Colon (tissue), 2 donors: Measurements from ENCODE around the gene PLXNC1.

Experiments
- FAIRE-seq: peaks from 2 replicates; lab custom pipeline; 2012; peaks lifted over from hg19 to GRCh38; lab: Jason Lieb, UNC
- donor health status: control.
- donor health status: control.

The PLXNC1 gene

DNA sequence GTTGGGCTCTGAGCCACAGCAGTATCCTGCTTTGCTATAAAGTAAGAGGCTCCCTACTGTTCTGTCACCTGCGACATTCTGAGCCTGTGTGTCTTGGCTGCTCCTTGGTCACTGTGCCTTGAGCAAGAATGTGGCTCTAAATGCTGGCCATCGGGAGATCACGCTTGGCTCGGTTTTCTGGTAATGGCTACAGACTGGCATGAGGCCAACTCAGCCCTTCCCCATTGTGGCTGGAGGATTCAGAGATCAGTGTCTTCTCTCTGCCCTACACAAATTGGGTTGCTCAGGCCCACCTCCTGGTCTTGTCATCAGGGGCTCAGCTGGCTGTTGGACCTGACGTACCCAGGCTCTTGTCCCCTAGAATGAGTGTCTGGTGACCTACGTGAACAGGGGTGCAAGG, 94.5 kb downstream of the PLXNC1 start:
- no peak for FAIRE-seq

DNA sequence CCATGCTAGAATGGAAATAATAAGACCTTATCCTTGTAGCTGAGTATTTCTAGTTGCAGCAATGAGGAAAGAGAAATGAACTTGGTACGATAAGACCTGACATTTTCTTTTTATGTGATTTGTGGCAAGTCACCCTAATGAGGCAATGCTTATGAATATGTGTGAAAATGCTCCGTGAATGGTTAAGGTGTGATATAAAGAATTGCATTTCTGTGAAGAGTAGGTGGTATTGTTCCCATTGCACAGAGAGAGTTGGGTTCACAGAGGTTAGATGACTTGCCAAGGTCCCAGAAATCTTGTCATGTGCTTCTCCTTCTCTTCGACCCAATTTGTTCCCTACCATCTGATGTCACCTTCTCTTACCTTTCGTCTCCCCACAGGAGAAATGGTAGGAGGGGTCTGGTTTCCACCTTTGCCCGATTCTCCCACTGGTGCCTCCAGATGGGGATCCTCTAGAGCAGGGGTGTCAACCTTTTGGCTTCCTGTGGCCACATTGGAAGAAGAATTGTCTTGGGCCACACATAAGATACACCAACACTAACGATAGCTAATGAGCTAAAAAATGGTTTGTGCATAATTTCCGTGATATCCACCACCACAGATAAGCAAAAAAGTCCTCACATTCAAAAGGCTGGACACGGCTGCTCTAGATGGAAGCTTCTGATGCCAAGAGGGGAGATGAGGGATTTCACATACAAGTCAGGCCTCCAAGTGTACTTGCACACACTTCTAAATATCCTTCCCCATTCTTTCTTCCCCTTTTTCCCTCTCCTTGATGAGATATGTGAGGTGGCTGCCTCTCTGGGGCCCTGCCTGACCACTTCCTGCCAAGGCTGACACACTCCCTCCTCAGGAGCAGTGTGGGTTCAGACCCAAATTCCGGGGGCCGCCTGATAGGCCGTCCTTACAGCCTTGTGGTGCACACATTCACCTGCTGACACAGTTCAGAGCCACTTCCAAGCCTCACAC, 96.1 kb downstream of the PLXNC1 start:
- FAIRE-seq, result no peak

DNA sequence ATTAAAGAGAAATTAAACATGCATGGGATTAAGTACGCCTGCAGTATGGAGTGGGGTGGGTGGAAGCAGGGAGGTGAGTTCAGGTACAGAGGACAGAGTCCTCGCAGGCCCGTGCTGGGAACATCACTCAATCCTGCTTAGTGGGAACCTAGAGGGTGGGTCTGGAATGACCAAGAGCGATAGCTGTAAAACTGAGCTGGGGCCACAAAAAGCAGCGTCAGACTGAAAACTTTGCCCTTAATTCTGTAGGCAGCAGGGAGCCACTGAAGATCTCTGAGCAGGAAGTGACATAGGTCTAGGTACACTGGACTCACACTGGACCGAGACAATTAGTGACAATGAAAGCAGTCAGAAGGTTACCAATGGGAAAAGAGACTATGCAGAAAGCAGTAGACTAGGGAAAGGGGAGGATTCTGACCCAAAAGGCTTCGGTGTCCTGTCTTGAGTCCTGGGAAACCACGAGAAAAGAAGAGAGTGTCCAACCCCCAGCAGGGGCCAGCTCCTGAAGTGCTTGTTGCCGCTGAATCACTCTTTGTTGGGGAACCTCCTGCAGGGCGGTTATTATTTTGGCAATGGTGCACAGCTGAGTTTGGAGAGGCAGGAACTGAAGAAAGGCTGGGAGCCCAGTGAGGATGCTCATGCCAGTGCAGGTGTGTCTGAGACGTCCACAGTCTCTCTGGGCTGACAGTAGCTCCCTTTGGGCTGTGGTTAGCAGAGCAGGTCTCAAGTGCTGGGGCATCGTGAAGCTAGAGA, 97.4 kb downstream of the PLXNC1 start:
- FAIRE-seq, result no peak

DNA sequence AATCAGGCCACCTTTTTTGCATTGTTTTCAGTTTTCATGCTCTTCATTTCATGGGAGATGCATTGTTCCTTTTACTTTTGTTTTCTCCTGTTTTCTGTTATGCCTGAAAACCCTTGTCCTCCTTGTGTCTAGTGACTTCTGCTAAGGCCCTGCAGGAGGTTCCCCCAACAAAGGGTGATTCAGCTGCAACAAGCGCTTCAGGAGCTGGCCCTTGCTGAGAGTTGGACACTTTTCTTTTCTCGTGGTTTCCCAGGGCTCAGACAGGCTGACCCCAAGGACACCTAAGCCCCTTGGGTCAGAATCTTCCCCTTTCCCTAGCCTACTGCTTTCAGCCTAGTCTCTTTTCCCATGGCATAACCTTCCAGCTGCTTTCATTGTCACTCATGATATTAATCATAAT, 98.9 kb downstream of the PLXNC1 start:
- no peak for FAIRE-seq

DNA sequence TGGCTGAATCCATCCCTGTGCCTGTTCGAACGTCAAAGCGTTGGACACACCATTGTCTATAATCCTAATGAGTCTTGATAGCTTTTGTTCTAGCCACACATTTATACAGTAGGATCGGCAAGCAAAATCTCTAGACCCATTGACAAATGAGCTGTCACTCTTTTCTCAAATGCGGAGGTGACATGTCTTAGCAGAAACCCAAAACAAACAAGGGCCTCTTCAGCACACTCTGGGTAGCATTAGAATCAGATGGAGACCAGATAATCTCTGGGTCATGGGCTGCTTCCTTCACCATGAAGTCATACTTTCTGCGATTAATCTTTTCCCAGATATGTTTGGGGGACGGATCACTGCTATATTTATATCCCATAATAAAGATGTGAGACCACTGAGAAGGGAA, 100.2 kb downstream of the PLXNC1 start:
- FAIRE-seq, result no peak

DNA sequence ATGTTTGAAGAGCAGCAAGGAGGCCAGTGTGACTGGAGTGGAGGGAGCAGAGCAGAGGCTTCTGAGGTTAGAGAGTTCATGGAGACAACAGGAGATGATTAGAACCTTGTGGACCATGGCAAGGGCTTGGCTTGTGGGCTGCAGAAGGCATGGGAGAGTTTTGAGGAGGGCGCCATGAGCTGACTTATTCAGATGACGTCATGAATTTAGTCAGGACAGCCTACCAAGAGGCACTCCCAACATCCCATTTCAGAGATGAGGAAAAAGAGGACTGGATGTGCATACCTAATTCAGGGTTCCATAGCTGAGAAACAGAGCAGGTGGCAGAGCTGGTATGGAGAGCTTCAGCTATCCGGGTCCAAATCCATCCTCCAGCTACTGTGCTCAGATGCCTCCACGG, 101.8 kb downstream of the PLXNC1 start:
- no peak for FAIRE-seq

DNA sequence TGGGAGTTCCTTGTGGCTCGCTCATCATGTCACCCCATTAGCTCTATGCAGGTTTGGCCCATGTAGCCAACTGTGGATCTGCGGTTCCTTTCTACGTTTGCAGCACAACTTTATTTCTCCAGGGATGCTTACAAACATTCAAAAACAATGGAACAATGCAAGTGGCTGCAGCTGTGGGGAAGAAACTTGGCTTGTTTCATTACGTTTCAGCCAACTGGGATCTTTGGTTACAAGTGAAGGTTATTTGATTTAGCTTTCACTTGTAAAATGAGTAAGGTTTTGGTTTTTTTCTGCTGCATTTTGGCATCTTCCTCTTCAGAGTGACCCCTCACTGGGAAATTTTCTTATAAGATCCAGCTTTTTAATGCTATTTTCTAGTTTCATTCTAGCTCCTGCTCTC, 105.9 kb downstream of the PLXNC1 start:
- no peak for FAIRE-seq

DNA sequence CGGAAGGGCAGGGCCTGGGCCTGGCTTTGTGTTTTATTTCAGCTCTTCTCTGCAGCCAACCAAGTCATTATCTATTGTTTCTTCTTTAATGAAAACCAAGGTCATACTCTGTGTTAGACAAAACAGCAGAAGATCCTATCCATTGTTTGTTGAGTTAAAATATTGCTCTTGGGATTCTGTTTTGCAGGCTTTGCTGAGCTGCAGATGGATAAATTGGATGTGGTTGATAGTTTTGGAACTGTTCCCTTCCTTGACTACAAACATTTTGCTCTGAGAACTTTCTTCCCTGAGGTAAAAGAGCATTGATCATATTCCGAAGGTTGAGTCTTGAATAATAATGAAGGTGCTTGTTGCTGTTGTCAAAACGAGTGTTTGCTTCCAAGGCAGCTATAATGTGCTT, 106.6 kb downstream of the PLXNC1 start:
- no peak for FAIRE-seq

DNA sequence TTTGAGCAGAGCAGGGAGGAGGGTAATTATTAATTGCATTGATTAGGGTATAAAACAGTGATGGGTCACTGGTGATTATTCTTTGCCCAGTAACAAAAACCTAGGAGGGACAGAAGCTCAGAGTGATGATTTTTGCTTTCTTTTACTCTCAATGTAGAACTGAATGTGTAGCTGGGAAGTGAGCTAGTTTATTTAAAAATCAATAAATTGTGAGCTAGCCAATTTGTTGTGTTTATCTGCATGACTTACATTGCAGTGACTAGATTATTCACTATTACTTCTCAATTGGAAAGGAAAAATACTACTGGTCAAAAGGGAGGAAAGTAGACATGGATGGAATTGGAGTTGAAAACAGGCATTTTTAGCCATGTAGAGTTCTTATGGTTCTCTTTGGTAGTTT, 107.1 kb downstream of the PLXNC1 start:
- FAIRE-seq, result no peak

DNA sequence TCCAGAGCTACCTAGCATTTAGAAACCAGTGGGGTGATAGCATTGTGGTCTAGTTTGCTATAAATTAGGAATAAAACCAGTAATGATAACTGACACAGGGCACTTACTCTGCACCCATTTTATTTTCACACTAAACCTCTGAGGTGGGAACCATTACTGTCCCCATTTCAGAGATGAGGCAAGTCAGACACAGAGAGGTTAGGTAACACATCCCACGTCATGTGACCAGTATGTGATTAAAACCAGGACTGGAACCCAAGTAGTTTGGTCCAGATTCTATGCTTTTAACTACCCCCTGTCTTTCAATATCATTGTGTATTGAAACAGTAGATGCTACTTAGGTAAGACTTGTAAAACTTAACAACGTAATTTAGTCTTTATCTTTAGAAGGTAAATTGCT, 110.2 kb downstream of the PLXNC1 start:
- no peak for FAIRE-seq

DNA sequence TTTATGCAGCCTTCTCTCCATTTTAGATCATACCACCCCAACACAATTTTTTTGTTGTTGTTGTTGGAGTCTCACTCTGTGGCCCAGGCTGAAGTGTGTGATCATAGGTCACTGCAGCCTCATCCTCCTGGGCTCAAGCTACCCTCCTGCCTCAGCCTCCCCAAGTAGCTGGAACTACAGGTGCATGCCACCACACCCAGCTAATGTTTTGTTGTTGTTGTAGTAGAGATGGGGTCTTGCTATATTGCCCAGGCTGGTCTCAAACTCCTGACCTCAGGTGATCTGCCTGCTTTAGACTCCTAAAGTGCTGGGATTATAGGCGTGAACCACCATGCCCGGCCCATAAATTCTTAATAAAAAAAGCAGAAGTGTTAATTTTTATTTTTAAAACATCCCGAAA, 111.6 kb downstream of the PLXNC1 start:
- FAIRE-seq, result no peak

DNA sequence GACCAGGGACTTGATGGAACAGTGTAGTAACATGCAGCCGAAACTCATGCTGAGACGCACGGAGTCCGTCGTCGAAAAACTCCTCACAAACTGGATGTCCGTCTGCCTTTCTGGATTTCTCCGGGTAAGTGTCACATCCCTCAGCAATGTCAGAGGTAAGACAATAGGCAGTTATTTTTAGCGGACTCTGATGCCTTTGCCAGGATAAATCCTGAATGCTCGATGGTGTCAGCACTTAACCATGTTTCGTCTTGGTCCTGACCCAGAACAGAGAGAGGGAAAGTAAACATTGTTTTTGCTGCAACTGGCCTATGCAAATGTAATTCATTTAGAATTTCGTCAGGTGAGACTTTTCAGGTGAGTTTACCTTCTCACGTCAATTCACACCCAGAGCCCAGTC, 112.3 kb downstream of the PLXNC1 start:
- no peak for FAIRE-seq

DNA sequence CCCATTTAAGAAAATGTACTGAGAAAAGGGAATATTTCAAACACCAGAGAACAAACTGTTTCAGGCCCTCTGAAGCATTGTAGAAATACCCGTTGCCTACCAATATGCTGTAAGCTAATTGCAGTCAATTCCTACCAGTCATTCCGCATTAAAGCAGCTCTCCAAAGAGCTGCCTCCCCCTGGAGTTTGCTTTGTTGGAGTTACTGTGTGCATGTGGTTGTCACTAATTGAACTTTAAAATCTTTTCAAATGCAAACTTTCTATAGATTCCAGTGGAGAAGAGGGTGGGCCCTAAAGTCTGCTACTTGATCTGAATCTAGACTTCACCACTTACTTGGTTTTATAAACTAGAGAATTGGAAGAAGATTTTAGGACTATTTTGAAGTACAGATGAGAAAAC, 112.7 kb downstream of the PLXNC1 start:
- FAIRE-seq, result no peak

DNA sequence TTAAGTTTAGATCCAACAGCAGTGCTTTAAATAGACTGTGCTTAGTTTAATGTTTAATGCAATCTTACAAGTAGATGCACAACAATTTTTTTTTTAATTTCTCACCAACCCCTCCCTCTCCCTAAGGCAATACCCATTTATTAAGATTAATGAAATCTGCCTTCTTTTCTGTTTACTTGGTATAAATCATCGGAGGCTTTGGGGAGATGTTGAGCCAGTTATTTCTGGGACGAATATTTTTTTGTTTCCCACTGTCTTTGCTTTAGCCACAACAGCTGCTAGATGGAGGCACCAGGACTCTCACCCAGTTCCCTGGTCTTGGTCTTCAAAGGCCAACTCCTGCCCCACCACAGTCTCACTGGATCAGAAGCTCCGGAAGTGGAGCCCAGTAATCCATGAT, 113.4 kb downstream of the PLXNC1 start:
- FAIRE-seq, result no peak

DNA sequence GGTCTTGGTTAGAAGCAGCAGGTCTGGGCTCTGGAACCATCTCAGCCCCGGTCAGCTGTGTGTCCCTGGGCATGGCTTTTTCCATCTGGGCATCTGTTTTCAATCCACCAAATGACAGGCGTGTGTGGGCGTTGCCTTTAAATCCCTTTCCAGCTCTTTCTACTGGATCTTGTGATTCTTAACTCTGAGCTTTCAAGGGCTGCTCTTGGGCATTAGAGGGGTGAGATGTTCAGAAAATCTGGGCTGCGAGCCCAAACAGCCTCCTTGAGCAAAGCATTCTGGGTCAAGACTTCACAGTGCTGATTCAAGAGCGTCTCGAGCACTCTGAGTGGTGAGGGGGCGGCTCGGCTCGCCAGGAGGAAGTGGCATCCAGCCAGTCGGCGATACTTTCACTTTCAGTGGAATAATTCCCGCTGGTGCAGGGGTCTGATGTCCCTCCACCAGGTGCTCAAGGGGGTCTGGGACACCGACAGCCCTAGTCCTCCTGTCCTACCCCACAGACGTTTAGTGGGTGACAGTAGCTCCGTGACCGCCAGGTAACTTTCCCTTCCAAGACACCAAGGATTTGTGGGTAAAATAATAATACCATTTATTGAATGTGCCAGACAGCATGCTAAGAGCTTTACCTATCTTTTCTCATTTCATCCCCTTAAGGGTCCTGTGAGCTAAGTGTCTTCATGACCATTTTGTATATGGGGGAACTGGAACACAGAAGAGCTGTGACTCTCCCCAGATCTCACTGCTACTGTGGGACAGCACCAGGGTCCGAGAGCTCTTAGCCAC, 114.0 kb downstream of the PLXNC1 start:
- FAIRE-seq, result no peak

DNA sequence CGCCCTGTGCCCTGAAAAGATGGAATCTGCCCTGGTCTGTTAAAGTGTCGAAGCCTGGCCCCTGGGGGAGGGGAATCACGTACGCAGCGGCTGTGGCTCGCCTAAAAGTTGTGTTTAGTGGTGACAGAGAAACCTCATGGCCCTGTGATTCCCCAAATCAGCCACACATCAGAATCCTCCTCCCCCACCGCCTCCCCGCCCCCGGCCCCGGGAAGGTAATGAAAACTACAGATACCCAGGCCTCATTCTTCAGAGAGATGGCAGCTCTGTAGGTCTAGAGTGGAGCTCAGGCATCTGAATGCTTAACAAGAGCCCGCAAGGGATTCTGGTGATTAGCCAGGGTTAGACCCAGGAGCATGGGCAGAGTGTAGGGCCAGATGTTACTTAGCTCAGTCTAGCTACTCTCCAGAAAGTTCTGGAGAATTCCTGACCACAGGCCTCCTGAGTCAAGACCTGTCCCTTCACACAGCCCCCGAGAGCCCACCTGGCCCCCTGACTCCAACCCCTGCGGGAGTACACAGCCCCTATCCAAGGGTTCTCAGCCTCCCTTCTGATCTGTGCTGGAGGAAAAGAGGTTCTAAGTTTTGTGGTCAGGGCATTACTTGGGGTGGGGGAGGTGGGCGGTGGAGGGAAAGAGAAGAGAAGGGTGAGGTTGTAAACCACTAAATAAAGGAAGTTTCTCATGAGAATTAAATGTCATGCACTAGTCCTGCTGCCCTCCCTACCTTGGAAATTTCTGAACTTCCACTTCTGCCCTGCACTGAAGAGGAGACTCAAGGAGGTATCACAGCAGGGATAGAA, 114.8 kb downstream of the PLXNC1 start:
- no peak for FAIRE-seq

DNA sequence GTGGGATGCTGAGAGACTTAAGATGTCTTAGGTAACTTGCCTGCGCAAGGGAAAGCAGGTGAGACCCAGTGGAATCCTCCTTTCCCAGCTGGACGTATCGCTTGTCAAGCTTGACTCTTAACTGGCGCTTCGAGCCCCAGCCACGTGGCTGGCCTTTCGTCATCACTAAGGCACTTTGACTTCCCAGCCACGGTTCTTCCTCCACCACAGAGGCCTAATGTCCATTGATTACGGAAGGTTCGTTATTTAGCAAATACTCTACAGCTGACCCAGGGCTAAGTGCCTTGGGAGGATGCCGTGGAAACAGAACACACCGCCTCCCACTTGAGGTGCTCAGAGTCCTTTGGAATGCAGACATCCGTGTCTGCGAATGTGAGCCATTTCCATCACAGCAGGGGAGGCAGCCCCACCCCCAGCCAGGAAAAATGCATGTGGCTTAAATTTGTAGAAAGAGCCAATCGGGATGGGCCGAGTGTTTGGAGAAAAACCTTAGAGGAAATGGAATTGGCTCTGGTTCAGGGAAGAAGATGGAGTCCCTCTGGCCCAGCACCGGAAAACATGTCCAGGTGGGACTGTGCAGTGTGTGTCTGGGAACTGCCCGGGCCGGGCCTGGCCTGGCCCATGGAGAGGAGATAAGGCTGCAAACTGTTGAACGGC, 115.7 kb downstream of the PLXNC1 start:
- no peak for FAIRE-seq

DNA sequence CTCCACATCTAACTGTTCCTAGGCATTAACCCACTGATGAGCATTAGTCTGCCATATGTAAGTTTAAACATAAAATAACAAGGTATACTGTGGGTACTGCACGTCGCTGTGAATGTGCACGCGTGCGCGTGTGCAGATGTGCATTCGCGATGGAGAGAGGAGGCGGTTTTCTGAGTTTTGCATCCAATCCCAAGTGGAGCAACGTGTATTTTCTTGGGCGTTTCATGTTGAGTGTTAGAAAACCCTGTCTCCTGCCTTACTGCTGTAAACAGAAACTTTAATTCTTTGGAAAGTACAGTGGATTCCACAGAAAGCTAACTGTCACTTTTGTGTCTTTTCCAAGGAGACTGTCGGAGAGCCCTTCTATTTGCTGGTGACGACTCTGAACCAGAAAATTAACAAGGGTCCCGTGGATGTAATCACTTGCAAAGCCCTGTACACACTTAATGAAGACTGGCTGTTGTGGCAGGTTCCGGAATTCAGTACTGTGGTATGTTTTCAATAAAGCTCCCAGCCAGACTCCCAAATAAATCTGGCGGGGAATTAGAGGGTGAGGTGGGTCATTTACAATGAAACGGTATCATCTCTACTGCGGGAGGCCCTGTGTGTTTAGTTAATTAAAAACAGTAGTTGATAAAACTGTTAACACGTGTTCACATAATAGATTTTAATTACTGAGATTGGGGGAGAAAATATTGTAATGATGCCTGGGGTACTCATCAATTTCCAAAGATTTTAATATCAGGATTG, 116.5 kb downstream of the PLXNC1 start:
- FAIRE-seq, result no peak

DNA sequence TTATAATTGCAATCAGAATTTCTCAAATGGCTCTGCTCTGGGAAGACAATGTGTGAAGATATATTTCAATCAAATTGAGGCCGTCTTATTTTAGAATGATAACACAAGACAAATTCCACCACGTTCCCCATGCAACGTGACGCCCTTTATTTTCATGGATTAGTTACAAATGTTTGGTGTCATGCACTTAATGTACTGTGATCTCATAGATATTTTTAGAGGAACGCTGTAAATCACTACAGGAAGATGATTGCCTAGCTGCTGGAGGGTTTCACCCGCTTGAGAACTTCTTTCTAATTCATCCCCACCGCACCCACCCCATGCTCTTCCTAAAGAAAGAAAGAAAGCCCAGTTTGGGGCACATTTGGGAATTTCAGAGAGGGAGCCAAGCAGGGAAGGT, 117.2 kb downstream of the PLXNC1 start:
- no peak for FAIRE-seq

DNA sequence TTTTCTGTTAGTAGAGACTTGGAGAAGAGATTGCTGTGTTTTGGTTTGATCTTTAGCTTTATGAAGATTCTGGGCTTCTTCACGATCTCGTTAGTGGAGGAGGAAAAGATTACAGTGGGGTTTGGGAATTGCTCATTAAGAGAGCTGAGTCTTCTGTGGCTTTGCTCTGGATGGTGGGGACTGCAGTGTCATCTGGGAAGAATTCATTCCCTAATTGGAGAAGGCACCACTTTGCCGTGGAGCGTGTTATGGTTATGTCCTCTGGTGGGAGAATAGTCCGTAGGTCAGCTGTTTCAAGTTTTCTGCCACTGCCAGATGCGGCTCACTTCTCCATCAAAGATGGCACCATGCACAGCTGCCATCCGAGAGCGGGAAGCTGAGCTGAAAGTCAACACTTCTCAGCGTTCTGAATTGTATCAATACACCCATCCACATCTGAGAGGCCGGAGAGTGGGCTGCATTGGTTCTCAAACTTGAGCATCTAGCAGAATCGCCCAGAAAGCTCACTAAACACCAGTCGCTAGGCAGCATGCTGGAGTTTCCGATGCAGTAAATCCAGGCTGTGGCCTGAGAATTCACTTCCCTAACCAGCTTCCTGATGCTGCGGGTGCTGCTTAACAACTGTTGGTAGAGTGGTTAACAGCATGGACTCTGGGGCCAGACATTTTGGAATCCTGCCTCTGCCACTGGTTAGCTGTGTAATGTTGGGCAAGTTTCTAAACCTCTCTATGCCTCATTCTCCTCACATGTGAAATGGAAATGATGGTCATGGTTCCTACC, 117.8 kb downstream of the PLXNC1 start:
- FAIRE-seq, result no peak
